K562 (cell line): ENCODE measurements around the gene PDE11A. TPM values are rescaled to one million over a fixed set of nuclear protein-coding genes. Genes with fewer than 3 reads are reported as not detected.
A peak's percentile ranks its signal among the peaks of the same experiment; 100 is the strongest.

Experiments
- ADNP ChIP-seq: fragments of 200-800 bp; sonication (Bioruptor generic); IDR thresholded peaks from 2 replicates; pipeline ENCODE4 v1.6.1; 2016; ENCODE audit warnings: missing genetic modification characterization, missing compliant biosample characterization
- BACH1 ChIP-seq: fragments of 200-800 bp; sonication (Bioruptor generic); IDR thresholded peaks from 2 replicates; pipeline ENCODE4 v1.6.1; 2016; ENCODE audit warnings: missing genetic modification characterization, missing compliant biosample characterization
- C11orf30 ChIP-seq: fragments of 450-650 bp; IDR thresholded peaks from 2 replicates; pipeline ENCODE4 v1.6.1; 2016; ENCODE audit warnings: low read depth, mild to moderate bottlenecking
- CREB3L1 ChIP-seq: fragments of 450-650 bp; IDR thresholded peaks from 2 replicates; pipeline ENCODE4 v1.6.1; 2014; ENCODE audit warnings: low read depth, mild to moderate bottlenecking, moderate library complexity, borderline replicate concordance
- HMG20A ChIP-seq: fragments of 450-650 bp; formaldehyde crosslinking; conservative IDR thresholded peaks from 2 replicates; pipeline ENCODE4 v1.4.0; 2020; ENCODE audit warnings: mild to moderate bottlenecking, mixed read lengths
- JUNB ChIP-seq: fragments of 450-650 bp; formaldehyde crosslinking; conservative IDR thresholded peaks from 2 replicates; pipeline ENCODE4 v1.4.0; 2020; ENCODE audit warnings: mild to moderate bottlenecking
- KLF13 ChIP-seq: fragments of 450-650 bp; IDR thresholded peaks from 2 replicates; pipeline ENCODE4 v1.6.1; 2016; ENCODE audit warnings: missing genetic modification characterization, low read depth, mild to moderate bottlenecking, missing compliant biosample characterization, moderate library complexity, borderline replicate concordance
- MCM2 ChIP-seq: fragments of 450-650 bp; IDR thresholded peaks from 2 replicates; pipeline ENCODE4 v1.6.1; 2017; ENCODE audit warnings: low read depth, mild to moderate bottlenecking
- MEF2D ChIP-seq: conservative IDR thresholded peaks from 2 replicates; pipeline ENCODE4 v1.6.1; 2016; ENCODE audit warnings: low read depth, missing genetic modification characterization, missing compliant biosample characterization
- NCOA2 ChIP-seq, 2 experiments: fragments of 450-650 bp; IDR thresholded peaks; 2 replicates each; pipeline ENCODE4 v1.6.1; 2018; ENCODE audit warnings: mild to moderate bottlenecking in 2 of 2, moderate library complexity in 1 of 2; ENCODE audit not compliant: partially characterized antibody in 2 of 2
- NFE2 ChIP-seq: IDR thresholded peaks from 2 replicates; pipeline ENCODE4 v1.6.1; 2014; ENCODE audit warnings: antibody characterized with exemption, low read depth
- NFE2L1 ChIP-seq: fragments of 450-650 bp; IDR thresholded peaks from 2 replicates; pipeline ENCODE4 v1.6.1; 2016; ENCODE audit warnings: missing genetic modification characterization, low read depth, mild to moderate bottlenecking, missing compliant biosample characterization, moderate library complexity, borderline replicate concordance
- POLR2AphosphoS2 ChIP-seq: IDR thresholded peaks from 2 replicates; pipeline ENCODE4 v1.6.1; 2012; ENCODE audit warnings: low read length, improper control_type of control experiment
- SMARCB1 ChIP-seq: IDR thresholded peaks from 2 replicates; pipeline ENCODE4 v1.6.1; 2011; ENCODE audit warnings: improper control_type of control experiment, low read depth; ENCODE audit not compliant: insufficient read length
- SRF ChIP-seq, 2 experiments: fragments of 250-450, 450-650 bp in 1 of 2; sonication (Bioruptor Pico) in 1 of 2; sonication (generic) in 1 of 2; formaldehyde crosslinking; IDR thresholded peaks; 2 replicates each; pipeline versions ENCODE4 v1.5.0 to v1.5.1; 2020 to 2022; ENCODE audit warnings: mild to moderate bottlenecking in 1 of 2, missing genetic modification reagents in 1 of 2
- SRSF7 ChIP-seq: fragments of 200-400 bp; formaldehyde crosslinking; optimal IDR thresholded peaks from 2 replicates; pipeline ENCODE3; 2017; ENCODE audit warnings: mild to moderate bottlenecking, low read depth, low read length
- TAF15 ChIP-seq: fragments of 200-400 bp; formaldehyde crosslinking; IDR thresholded peaks from 2 replicates; pipeline ENCODE4 v1.6.1; 2017; ENCODE audit warnings: mild to moderate bottlenecking, low read depth, low read length, moderate library complexity
- TEAD1 ChIP-seq, 2 experiments: fragments of 450-650 bp in 1 of 2; sonication (generic) in 1 of 2; formaldehyde crosslinking; IDR thresholded peaks; 2 replicates each; pipeline versions ENCODE4 v1.4.0 to v1.8.0; 2020 to 2022; ENCODE audit warnings: mild to moderate bottlenecking in 2 of 2, missing genetic modification reagents in 1 of 2
- ZNF282 ChIP-seq: sonication (generic); formaldehyde crosslinking; IDR thresholded peaks from 2 replicates; pipeline ENCODE4 v1.8.1; 2023; ENCODE audit warnings: missing genetic modification reagents
- ZNF316 ChIP-seq: fragments of 450-650 bp; IDR thresholded peaks from 2 replicates; pipeline ENCODE4 v1.6.1; 2016
- ZNF76 ChIP-seq: fragments of 250-450 bp; sonication (Bioruptor Pico); IDR thresholded peaks from 2 replicates; pipeline ENCODE4 v1.4.0; 2020; ENCODE audit warnings: mild to moderate bottlenecking, moderate library complexity, borderline replicate concordance
- ZNF830 ChIP-seq: fragments of 250-450 bp; sonication (Bioruptor Pico); IDR thresholded peaks from 2 replicates; pipeline ENCODE4 v1.5.0; 2021; ENCODE audit warnings: mild to moderate bottlenecking
- polyA plus RNA-seq, 8 experiments: library from polyadenylated mRNA; depleted of rRNA in 4 of 8; stranded (reverse) in 5 of 8; unstranded in 3 of 8; fragments of >200 nt; fragmentation: Nextera tagmentation in 2 of 8; fragmentation: Illumina TruSeq in 1 of 8; extraction: Ambion mirVana in 2 of 8; extraction: Trizol in 1 of 8; gene quantifications; 2 replicates each; pipeline versions ENCODE4 v1.2.1 to v1.2.3, GENCODE V29; 2011 to 2014; ENCODE audit warnings: inconsistent platforms in 1 of 8, missing spikeins in 1 of 8
- total RNA-seq, 7 experiments: library from RNA; depleted of rRNA in 6 of 7; stranded (reverse); fragments of >200 nt in 6 of 7; fragmentation: Illumina TruSeq in 2 of 7; extraction: Trizol in 2 of 7; gene quantifications; 2 replicates each; pipeline versions ENCODE4 v1.2.1 to v1.2.3, GENCODE V29; 2011 to 2021; ENCODE audit warnings: low replicate concordance in 1 of 7
- TF ChIP-seq, protein P1 (sequence below): fragments of 250-450 bp; sonication (Bioruptor Pico); IDR thresholded peaks from 2 replicates; pipeline ENCODE4 v1.9.0; 2021; ENCODE audit warnings: mild to moderate bottlenecking, inconsistent platforms
- TF ChIP-seq, protein P2 (sequence below): conservative IDR thresholded peaks from 2 replicates; pipeline ENCODE4 v1.6.1; 2011; ENCODE audit warnings: low read depth, mild to moderate bottlenecking, low read length; ENCODE audit not compliant: control insufficient read depth
- TF ChIP-seq, protein P3 (sequence below): fragments of 250-450 bp; sonication (Bioruptor Pico); IDR thresholded peaks from 2 replicates; pipeline ENCODE4 v1.8.0; 2021; ENCODE audit warnings: mild to moderate bottlenecking, moderate library complexity

The PDE11A gene
- total and polyA plus RNA-seq, 9 of the 15 experiments (the other 6 are each of a cell fraction or from before 2014, with no cell fraction given), result 3.2 to 22.1 (median 5.7) TPM

- TF ChIP-seq, protein P1, sequence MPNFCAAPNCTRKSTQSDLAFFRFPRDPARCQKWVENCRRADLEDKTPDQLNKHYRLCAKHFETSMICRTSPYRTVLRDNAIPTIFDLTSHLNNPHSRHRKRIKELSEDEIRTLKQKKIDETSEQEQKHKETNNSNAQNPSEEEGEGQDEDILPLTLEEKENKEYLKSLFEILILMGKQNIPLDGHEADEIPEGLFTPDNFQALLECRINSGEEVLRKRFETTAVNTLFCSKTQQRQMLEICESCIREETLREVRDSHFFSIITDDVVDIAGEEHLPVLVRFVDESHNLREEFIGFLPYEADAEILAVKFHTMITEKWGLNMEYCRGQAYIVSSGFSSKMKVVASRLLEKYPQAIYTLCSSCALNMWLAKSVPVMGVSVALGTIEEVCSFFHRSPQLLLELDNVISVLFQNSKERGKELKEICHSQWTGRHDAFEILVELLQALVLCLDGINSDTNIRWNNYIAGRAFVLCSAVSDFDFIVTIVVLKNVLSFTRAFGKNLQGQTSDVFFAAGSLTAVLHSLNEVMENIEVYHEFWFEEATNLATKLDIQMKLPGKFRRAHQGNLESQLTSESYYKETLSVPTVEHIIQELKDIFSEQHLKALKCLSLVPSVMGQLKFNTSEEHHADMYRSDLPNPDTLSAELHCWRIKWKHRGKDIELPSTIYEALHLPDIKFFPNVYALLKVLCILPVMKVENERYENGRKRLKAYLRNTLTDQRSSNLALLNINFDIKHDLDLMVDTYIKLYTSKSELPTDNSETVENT (CRISPR knock-in tag), result no peak
- TF ChIP-seq ZNF76 (CRISPR knock-in tag) (no peak), MCM2 (no peak), SRSF7 (no peak), TEAD1 (CRISPR knock-in tag; IDR thresholded peaks at IDR 0.05) (no peak), ZNF316 (peak; percentile 99), POLR2AphosphoS2 (no peak), MEF2D (tag) (no peak), BACH1 (peak; percentile 84), NFE2L1 (tag) (peak; percentile 45; the same call in 1 of the 2 replicates), NCOA2 (IDR thresholded peaks at IDR 0.05; ENCODE audit: partially characterized antibody in 2 of 2) (no peak), SMARCB1 (no peak), ZNF282 (CRISPR knock-in tag) (no peak), ADNP (tag) (no peak), HMG20A (CRISPR knock-in tag) (no peak), TAF15 (no peak), C11orf30 (peak; percentile 98), JUNB (CRISPR knock-in tag) (no peak), NFE2 (peak; percentile 65), SRF (CRISPR knock-in tag; IDR thresholded peaks at IDR 0.05) (no peak), CREB3L1 (no peak), ZNF830 (no peak), KLF13 (no peak)
- TF ChIP-seq, protein P2, sequence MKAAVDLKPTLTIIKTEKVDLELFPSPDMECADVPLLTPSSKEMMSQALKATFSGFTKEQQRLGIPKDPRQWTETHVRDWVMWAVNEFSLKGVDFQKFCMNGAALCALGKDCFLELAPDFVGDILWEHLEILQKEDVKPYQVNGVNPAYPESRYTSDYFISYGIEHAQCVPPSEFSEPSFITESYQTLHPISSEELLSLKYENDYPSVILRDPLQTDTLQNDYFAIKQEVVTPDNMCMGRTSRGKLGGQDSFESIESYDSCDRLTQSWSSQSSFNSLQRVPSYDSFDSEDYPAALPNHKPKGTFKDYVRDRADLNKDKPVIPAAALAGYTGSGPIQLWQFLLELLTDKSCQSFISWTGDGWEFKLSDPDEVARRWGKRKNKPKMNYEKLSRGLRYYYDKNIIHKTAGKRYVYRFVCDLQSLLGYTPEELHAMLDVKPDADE, result no peak
- TF ChIP-seq, protein P3, sequence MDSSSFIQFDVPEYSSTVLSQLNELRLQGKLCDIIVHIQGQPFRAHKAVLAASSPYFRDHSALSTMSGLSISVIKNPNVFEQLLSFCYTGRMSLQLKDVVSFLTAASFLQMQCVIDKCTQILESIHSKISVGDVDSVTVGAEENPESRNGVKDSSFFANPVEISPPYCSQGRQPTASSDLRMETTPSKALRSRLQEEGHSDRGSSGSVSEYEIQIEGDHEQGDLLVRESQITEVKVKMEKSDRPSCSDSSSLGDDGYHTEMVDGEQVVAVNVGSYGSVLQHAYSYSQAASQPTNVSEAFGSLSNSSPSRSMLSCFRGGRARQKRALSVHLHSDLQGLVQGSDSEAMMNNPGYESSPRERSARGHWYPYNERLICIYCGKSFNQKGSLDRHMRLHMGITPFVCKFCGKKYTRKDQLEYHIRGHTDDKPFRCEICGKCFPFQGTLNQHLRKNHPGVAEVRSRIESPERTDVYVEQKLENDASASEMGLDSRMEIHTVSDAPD (CRISPR knock-in tag), result no peak
Observed at GRCh38 chr2:177872286-177872685, 200.3 kb downstream of the PDE11A start (continued).
